ENCODE measurements around the gene CFAP65.

DNA sequence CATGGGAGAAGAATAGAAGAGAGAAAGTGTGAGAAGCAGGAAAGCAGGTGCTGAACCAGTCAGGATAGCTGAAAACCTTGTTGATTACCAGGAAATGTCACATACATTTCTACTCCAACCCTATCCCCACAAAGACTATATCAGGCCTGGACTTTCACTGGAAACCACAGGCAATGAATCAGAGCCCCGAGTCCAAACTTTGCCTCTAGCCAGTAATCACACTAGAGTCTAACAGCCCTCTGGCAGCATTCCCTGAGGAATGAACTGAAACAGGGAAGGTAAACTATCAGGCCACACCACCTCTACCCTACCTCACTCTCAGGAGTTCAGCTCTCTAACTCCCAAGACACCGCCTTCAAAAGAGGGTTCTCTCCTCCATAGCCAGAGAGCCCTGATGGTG is 38.1 kb upstream of the CFAP65 start:
- no peak for TF ChIP-seq POLR2AphosphoS5 (IDR thresholded peaks at IDR 0.05)
- no peak for TF ChIP-seq CTCF (IDR thresholded peaks at IDR 0.05)
